Ramos (cell line): ENCODE measurements around the gene LAMC2.

ENCODE experiments used
- in situ Hi-C: fragments of 300-500 bp; cut with MboI; formaldehyde crosslinking; loops from one replicate; pipeline ENCODE4 v1.14.3; 2022; ENCODE audit warnings: low sequenced_read_pairs; ENCODE audit not compliant: unreplicated experiment

LAMC2 gene

DNA sequence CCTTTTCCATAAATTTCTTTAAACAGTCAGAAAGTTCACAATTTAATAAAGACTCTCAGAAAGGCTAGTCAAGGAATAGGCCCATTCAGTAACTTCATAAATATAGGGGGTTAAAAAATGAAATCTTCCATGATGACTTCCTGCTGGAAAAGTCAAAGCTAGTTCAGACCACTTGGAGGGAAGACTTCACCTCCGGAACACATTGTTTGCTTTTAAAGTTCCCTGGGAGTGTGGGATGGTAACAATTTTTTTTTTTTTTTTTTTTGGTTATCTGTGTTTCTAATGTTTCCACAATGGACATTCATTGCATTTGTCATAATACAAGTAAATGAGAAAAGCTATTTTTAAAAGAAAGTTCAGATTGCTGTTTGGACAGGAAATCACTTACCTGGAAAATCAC is 18.4 kb upstream of the LAMC2 start:
- in situ Hi-C loops = no loop called here

DNA sequence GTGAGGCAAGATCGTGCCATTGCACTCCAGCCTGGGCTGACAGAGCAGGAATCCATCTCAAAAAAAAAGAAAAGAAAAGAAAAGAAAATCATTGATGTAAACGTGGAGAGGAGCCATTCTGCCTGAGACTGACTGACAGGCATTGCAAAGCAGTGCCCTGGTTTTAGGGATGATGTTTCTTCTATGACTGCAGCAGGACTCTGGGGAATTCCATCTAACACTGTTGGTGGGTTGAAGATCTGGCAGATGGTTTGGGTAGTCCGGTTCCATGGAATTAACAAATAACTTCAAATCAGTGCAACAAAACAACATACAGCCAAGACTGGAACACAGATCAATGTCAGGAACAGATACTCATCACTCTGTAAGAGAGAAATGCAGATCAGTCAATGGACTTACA is 17.8 kb upstream of the LAMC2 start:
- in situ Hi-C loops = no loop called here

DNA sequence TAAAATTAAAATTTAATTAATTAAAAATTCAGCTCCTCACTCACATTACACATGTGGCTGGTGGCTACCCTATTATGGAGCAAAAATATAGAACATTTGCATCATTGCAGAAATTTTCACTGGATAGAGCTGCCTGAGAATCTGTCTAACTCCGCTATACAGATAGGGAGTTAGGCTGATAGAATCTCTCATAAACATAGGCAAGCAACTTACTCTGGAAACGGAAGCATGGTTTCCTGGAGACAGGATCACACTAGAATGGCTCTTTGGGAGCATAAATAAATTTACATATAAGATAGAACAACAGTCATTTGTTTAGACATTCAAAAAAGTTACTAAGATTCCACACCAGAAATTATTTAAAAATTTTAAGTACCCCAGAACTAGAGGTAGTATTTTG is 12.2 kb upstream of the LAMC2 start:
- in situ Hi-C loops = no loop called here

DNA sequence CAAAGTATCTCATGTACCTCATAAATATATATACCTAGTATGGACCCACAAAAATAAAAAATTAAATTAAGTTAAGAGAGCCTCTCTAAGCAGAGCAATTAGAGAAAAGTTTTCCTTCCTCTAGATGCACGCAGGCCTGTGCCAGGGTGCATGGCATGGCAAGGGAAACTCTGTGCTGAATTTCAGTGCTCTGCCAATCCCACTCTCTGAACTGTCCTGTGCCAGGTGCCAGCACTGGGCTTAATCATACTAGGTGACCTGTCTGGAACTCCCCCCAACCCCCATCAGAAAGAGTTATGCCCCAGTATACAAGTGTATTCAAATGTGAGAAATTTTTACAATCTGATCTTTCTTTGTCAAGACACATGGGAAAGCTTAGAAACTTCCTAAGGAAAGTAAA is 10.4 kb upstream of the LAMC2 start:
- in situ Hi-C loops = no loop called here

DNA sequence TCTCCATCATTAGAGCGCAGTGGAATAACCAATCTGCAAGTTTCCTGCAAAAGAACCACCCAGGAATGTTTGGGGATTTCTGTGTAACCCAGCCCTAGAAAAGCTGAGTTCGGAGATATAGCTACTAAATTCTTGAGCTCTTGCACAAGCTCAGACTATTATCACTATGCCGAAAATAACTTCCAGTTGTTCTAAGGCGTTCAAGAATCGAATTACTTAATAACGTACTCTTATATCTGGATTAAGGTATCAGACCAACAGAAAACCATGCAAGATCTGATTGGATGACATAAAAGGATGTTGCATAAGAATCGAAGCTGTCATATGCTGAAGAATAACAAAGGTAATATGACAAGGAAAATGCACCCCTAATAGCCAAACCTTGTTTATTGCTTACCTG is 7.5 kb upstream of the LAMC2 start:
- in situ Hi-C loops = no loop called here

DNA sequence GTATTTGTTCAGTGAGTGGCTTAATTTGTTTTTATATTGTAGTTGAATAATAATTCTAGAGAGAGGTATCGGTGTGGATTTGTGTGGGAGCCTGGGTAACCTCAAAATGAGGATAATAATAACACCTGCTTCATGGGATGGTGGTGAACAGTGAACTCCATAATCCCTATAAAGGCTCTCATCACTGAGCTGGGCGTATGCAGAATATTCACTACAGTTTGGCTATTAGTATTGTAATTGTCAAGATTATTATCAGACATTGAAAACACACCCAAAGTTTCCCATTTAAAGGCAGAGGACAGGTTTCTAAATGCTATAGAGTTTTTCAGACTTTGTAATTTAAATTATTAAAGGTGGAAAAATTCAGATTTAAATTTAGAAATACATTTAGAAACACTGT is 7.0 kb upstream of the LAMC2 start:
- in situ Hi-C loops = no loop called here

DNA sequence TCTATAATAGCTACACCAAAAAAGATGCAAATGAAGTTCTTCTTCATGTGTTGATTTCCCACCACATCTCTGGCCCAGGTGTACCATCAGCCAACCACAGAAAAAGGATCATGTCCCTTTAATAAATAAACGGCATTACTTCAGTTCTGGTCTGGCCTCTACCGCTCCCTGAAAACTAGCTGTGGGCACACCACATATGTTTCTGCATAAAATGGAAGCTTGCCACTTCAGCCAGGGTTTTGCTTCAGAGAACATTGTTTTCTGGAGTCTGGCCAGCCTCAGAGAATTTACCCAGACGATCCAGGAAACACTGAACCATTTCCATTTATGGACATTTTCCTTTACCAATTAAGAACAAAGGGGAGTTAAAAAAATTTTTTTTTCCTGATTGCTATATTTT is 5.8 kb upstream of the LAMC2 start:
- in situ Hi-C loops = no loop called here

DNA sequence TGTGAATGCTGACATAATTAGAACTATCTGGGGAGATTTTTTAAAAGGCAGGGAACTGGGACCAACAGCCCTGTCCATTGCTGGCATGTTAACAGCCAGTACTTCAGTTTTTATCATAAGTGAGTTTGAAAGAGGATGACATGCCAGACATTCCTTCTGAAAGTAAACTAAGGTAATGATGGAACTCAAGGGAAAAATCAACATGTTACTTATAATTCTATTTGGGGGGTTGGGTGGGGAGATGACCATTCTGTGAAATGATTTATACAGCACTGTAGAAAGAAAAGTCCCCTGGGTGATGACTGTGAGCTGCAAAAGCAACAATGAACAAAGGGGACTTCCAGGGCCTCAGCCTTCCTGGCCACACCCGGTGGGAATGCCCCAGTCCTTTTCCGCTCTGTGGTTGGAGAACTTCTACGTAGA is 5.4 kb upstream of the LAMC2 start:
- in situ Hi-C loops = no loop called here

DNA sequence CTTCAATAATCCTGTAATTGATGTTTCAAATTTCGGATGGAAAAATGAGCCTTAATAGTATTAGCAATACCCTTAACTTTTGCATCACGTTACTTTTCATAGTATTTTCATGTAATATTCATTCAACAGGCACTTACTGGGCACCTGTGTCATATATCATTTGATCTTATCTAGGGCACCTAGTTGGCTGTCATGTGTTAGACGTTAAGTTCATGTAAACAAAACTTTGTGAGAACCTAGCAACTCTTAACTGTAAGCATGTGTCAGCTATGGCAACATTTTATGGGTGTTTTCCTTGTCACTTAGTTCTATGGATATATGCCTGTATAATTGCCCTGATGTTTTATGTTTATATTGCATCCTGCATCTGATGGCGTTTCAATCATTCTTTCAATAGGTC is 777 bp downstream of the LAMC2 start:
- in situ Hi-C loops = no loop called here

DNA sequence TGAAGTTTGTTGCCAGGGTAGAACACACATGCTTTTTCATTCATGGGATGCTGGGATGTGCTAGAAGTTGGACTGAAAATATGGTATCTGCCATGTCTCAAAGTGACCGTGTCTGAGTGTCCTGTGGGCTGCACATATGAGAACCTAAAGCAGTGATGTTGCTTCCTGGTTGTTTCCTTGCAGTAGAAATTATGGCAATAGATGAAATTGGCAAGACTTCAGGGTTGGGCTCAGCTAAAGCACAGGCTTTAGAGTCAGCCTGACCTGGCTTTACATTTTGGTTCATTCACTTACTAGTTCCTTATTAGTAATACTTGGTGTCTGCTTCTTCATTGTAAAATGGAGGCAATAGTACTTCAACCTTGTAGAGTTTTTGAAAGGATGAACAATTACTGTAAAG is 2.2 kb downstream of the LAMC2 start:
- in situ Hi-C loops = no loop called here

DNA sequence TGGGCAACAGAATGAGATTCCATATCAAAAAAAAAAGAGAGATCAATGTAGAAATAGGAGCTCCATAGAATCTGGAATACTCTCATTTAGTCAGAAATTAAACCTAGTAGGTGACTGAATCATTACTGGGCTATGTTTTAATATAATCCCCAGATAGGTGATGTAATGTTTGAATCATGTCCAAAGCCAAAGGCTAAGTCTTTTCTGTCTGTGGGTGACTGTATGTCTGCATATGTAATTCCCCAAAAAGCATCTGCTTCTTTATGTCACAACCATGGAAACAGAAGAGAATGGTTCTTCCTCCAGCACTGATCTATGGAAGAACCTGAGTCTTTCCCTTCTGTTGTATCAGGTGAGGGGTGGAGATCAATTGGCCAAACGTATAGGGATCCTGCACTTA is 5.8 kb downstream of the LAMC2 start:
- in situ Hi-C loops = no loop called here

DNA sequence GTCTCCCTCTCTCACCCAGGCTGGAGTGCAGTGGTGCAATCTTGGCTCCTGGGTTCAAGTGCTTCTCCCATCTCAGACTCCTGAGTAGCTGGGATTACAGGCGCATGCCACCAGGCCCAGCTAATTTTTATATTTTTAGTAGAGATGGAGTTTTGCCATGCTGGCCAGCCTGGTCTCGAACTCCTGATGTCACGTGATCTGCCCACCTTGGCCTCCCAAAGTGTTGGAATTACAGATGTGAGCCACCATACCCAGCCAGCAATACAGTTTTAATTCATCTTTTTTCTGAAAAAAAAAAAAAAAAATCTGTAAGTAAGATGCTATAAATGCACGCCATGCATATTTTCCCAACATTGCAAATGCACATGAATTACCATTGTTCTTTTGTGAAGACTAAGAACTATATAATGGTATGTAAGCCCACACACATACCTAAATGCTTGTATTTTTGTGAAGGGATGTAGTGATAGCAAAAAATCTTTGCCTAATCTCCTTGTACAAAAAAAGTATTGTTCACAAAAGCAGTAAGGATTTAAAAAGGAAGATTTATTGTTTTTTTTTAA is 8.0 kb downstream of the LAMC2 start:
- in situ Hi-C loops = no loop called here

DNA sequence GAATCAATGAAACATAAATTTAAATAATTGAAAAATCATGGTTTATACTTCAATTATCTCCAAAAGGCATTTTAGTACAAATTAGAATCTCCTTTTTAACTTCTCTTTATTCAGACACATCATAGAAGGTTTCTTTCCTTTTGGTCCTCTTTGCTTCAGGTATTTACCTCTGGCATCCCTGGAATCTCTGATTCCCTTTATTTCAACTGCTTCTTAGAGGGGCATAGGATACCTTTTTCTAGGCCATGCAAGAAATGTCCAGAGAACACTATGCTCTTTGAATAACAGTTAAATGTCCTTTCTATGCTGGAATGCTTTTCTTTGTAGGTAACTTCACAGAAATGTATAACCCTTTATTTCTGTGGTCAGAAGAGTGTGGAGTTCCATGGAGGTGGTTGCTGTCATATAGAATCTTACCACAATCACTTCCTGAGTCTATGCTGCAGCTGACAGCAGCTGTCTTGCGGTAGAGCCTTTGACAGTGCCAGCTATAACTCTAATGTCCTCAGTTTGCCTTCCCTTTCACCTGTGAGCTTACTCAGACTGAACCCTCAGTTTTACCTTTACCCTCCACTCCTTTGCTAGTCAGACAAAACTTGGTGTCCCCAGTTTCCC is 8.6 kb downstream of the LAMC2 start:
- in situ Hi-C loops = no loop called here

DNA sequence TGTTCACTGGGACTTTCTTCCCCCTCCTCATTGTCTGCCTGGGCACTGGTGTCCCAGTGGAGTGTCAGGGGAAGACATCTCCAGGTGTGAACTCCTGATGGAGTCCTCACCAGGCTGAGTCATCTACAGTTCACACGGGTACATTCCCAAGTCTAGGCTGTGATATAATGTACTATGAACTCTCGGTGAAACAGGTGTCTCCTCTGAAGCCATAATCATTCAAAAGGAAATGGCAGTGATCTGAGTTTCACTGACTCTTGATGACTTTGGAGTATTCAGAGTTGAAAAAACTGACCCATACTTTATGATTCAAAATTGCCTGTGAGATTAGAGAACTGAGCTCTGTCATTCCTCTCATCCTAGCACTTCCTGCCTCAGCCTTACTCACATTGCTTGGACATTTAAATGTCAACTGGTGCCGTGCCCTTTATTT is 9.1 kb downstream of the LAMC2 start:
- in situ Hi-C loops = no loop called here

DNA sequence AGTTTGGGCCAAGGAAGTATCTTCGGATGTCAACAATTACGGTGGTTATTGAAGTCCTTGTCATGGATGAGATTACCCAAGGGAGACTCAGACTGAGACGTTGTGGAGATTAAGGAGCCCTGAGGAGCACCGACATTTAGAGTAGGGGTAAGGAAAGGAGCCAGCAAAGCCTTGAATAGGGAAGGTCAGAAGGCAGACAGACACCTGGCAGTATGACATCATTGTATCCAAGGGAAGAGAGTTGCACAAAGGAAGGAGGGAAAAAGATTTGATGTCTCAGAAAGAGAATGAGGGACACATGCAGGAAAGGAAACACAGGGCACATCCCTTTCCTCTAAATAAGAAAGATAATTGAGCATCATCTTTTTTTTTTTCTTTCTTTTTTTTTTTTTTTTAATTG is 11.7 kb downstream of the LAMC2 start:
- in situ Hi-C loops = no loop called here

DNA sequence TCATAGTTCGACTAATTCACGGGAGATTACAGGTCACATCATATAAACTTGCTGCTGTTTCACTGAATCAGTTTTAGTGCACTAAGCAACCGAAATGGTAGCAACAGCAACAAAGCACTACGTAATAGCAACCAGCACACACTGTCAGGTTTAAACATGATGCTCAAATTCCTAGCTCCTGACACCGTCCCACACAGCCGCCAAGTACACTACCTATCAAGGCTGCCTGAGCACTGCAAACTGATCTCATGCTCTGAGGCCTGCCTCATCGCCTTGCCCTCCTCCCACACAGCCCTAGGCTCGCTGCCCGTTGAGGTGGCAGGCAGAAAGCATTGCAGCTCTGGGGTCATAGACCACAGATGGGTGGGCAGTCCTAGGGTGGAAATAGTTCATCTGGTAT is 12.4 kb downstream of the LAMC2 start:
- in situ Hi-C loops = no loop called here

DNA sequence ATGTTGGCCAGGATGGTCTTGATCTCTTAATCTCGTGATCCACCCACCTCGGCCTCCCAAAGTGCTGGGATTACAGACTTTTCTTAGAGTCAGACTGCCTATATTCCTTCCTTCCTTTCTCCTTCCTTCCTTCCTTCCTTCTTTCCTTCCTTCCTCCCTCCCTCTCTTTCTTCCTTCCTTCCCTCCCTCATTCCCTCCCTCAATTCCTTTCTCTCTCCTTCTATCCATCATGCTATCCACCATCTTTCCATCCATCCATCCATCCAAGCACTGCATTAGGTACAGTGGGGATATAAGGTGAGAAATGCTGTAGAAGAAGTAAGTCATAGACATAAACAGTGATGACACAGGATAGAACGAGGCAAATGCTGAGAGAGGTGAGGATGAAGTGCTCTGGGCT is 13.2 kb downstream of the LAMC2 start:
- in situ Hi-C loops = no loop called here

DNA sequence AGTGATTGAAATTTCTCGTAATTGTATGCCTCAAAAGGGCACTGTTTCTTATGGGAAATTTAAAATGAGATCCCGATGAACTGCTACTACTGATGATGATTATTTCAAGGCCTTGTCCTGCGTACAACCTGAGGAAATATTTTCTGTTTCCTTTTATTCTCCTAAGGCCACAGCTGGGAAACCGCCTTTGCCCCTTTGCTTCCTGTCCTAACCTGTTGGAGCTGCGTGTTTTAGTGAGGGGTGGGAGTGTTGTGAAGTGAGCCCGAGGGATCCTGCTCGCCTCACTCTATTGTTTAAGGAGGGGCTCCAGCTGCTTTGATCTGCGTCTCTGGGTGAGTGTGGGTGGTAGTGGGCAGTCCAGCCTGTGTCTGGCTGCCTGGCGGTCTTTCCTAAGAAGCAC is 14.4 kb downstream of the LAMC2 start:
- in situ Hi-C loops = no loop called here

DNA sequence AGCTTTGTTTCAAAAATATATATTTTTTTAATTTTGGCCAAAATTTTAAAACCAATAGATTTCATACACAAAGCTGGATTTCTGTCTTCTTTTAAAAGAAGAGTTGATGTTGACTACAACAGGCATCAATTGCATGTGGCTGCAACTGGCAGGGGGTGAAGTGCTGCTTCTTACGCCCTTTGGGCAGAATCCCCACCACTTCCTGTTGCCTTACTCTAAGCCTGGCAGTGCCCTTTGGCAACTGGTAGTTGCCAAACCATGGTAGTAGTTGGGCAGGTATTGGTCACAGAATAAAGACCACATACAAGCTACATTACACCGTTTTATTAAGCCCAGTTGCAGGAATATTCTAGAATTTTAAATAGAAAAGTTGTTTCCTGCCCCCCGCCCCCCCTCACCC is 17.0 kb downstream of the LAMC2 start:
- in situ Hi-C loops = no loop called here

DNA sequence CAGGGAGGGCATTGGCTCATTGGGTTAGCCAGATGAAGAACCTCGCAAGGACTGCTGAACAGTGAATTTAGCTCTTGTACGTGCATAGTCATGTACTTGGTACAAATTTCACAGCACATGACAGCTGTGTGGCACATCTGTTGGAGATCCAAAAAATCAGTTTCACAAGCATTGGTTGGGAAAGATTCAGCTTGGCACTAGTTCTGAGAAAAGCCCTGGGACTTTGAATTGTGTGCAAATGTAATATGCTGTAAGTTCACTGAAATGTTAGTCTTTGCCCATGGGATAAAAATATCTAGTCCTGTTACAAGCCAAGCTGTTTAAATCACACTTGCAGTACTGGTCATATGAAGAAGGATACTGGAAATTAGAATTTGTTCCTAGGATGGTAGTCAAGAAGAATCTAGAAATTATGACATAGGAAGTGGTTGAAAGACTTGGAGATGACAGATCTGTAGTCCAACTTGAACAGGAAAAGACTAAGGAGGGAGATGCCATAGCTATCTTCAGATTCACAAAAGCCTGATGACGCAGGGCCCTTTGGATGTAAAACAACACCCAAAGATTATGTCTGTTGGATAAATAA is 19.2 kb downstream of the LAMC2 start:
- in situ Hi-C loops = no loop called here

DNA sequence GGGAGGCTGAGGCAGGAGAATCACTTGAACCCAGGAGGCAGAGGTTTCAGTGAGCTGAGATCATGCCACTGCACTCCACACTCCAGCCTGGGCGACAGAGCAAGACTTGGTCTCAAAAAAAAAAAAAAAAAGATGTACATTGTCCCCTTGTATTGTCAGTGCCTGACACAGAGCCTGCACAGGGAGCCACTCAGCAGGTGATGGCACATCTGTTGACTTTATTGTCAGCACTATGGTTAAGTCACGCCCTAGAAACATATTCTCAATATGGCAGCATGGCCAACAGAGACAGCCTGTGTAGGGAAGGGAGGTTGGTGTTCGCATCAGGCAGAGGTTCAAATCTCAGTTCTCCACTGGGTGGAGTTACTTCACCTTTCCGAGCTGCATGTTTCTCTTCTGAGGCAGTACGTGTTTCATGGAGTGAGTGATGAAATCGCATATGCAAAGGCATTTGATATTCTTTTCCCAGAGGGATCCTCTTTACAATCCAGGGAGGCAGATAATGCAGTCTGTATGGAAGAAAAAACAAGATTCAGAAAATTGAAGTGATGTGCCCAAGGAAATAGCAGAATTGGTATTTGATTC is 20.6 kb downstream of the LAMC2 start:
- in situ Hi-C loops = no loop called here
